Smooth muscle cell (in vitro differentiated cells): ENCODE data around the gene TPCN2. TPM values are rescaled to one million over a fixed set of nuclear protein-coding genes. Genes with fewer than 3 reads are reported as not detected.

ENCODE experiments used
- DNase-seq: peaks from one replicate; lab custom pipeline; 2025; ENCODE audit not compliant: unreplicated experiment; lab: John Stamatoyannopoulos, UW
- H2AFZ ChIP-seq: fragments of 200-600 bp; sonication (generic); 2 replicates; pipeline ENCODE4 v1.6.0; 2016; ENCODE audit warnings: antibody characterized with exemption, low read depth, mild to moderate bottlenecking
- H3F3A ChIP-seq: fragments of 200-600 bp; sonication (generic); 2 replicates; pipeline ENCODE4 v1.6.0; 2017; ENCODE audit warnings: antibody characterized with exemption, low read depth
- H3K27ac ChIP-seq: fragments of 200-600 bp; sonication (generic); 2 replicates; pipeline ENCODE4 v1.5.1; 2016; ENCODE audit warnings: low read depth, mild to moderate bottlenecking
- H3K27me3 ChIP-seq: fragments of 200-600 bp; sonication (generic); 2 replicates; pipeline ENCODE4 v1.6.1; 2016; ENCODE audit warnings: low read depth, mild to moderate bottlenecking
- H3K36me3 ChIP-seq: fragments of 200-600 bp; sonication (generic); 2 replicates; pipeline ENCODE4 v1.5.1; 2016; ENCODE audit warnings: low read depth
- H3K4me1 ChIP-seq: fragments of 200-600 bp; sonication (generic); 2 replicates; pipeline ENCODE4 v1.5.1; 2016; ENCODE audit warnings: low read depth
- H3K4me2 ChIP-seq: fragments of 200-600 bp; sonication (generic); 2 replicates; pipeline ENCODE4 v1.6.0; 2016; ENCODE audit warnings: mild to moderate bottlenecking
- H3K4me3 ChIP-seq: fragments of 200-600 bp; sonication (generic); 2 replicates; pipeline ENCODE4 v1.5.1; 2016; ENCODE audit warnings: mild to moderate bottlenecking
- H3K79me2 ChIP-seq: fragments of 200-600 bp; sonication (generic); 2 replicates; pipeline ENCODE4 v1.6.0; 2016; ENCODE audit warnings: low read depth, mild to moderate bottlenecking
- H3K9ac ChIP-seq: fragments of 200-600 bp; sonication (generic); 2 replicates; pipeline ENCODE4 v1.6.0; 2016; ENCODE audit warnings: low read depth
- H3K9me3 ChIP-seq: fragments of 200-600 bp; sonication (generic); replicated peaks from 2 replicates; pipeline ENCODE4 v1.5.1; 2016; ENCODE audit warnings: low read depth
- H4K20me1 ChIP-seq: fragments of 200-600 bp; sonication (generic); 2 replicates; pipeline ENCODE4 v1.6.0; 2016; ENCODE audit warnings: low read depth
- CTCF ChIP-seq: fragments of 200-600 bp; sonication (generic); IDR thresholded peaks from 2 replicates; pipeline ENCODE4 v1.5.1; 2017; ENCODE audit warnings: borderline replicate concordance, mild to moderate bottlenecking, antibody characterized with exemption; ENCODE audit not compliant: insufficient read depth, poor library complexity, severe bottlenecking
- WGBS: methylation state at CpG from one replicate; pipeline ENCODE4 v1.1.7; 2016; ENCODE audit warnings: low lambda C conversion rate; 5-methylcytosine and 5-hydroxymethylcytosine counted together
- polyA plus RNA-seq: library from polyadenylated mRNA; unstranded; fragments of >200 nt; fragmentation: Nextera tagmentation; extraction: Ambion mirVana; gene quantifications from 2 replicates; pipeline ENCODE4 v1.2.1, GENCODE V29; 2016
- total RNA-seq: library from RNA; depleted of rRNA; stranded (reverse); fragments of >200 nt; gene quantifications from 2 replicates; pipeline ENCODE4 v1.2.3, GENCODE V29; 2014

The TPCN2 gene
- total and polyA plus RNA-seq, 2 experiments from 2014 or later, result 7.4 to 10.5 TPM

GRCh38 chr11:69058511-69059270 is 10.0 kb downstream of the TPCN2 start:
- Histone ChIP-seq H3K9ac (no peak overlapping the region), H3K4me2 (no peak overlapping the region), H3K36me3 (no peaks in the 10 kb centered on the region), H2AFZ (no peak overlapping the region), H3K4me3 (no peak overlapping the region), H3K27me3 (no peaks in the 10 kb centered on the region), H3K79me2 (no peaks in the 10 kb centered on the region), H3K27ac (no peak overlapping the region), H3K9me3 (no peaks in the 10 kb centered on the region), H3K4me1 (no peaks in the 10 kb centered on the region), H4K20me1 (peaks cover 71% of the 10 kb centered on the region), H3F3A (no peaks in the 10 kb centered on the region)
- no peak for DNase-seq
- TF ChIP-seq CTCF, result no peak
- WGBS, result 94% methylated on average over 23 of the region's 23 CpGs

- no peak overlapping the region for H2AFZ ChIP-seq
- no peak overlapping the region for H3K9ac ChIP-seq
- no peaks in the 10 kb centered on the region for H3K36me3 ChIP-seq
- H3K4me2 ChIP-seq, result no peak overlapping the region
- H4K20me1 ChIP-seq, result peaks cover 65% of the 10 kb centered on the region
- H3K79me2 ChIP-seq, result no peaks in the 10 kb centered on the region
- H3K4me1 ChIP-seq, result no peaks in the 10 kb centered on the region
- 96% methylated on average over 7 of the region's 7 CpGs for WGBS
- H3K27ac ChIP-seq, result no peak overlapping the region
- H3K27me3 ChIP-seq, result no peaks in the 10 kb centered on the region
- no peak for TF ChIP-seq CTCF
- H3K9me3 ChIP-seq, result no peaks in the 10 kb centered on the region
- no peak overlapping the region for H3K4me3 ChIP-seq
- no peaks in the 10 kb centered on the region for H3F3A ChIP-seq
- no peak for DNase-seq
Observed at GRCh38 chr11:69059429-69059828, 10.7 kb downstream of the TPCN2 start.

GRCh38 chr11:69059985-69060384 is 11.3 kb downstream of the TPCN2 start:
- no peaks in the 10 kb centered on the region for H3K4me1 ChIP-seq
- DNase-seq, result no peak
- H3K4me2 ChIP-seq, result no peak overlapping the region
- no peak overlapping the region for H3K4me3 ChIP-seq
- H4K20me1 ChIP-seq, result peaks cover 65% of the 10 kb centered on the region
- H3K79me2 ChIP-seq, result no peaks in the 10 kb centered on the region
- no peaks in the 10 kb centered on the region for H3K27me3 ChIP-seq
- H2AFZ ChIP-seq, result no peak overlapping the region
- WGBS, result 97% methylated on average over 12 of the region's 12 CpGs
- no peaks in the 10 kb centered on the region for H3K9me3 ChIP-seq
- no peak overlapping the region for H3K9ac ChIP-seq
- no peaks in the 10 kb centered on the region for H3F3A ChIP-seq
- no peak for TF ChIP-seq CTCF
- no peaks in the 10 kb centered on the region for H3K36me3 ChIP-seq
- H3K27ac ChIP-seq, result no peak overlapping the region
